Endothelial cell (in vitro differentiated cells): ENCODE measurements around the gene SLC44A3. TPM values are rescaled to one million over a fixed set of nuclear protein-coding genes. Genes with fewer than 3 reads are reported as not detected.

Source experiments
- DNase-seq: peaks from one replicate; pipeline ENCODE4 v3.0.0; 2021; ENCODE audit warnings: low spot score
- H3K27ac Mint-ChIP-seq: one replicate; pipeline ENCODE4 v1.8.0; 2021; ENCODE audit warnings: mixed read lengths, inconsistent platforms; ENCODE audit not compliant: unreplicated experiment
- H3K27me3 Mint-ChIP-seq: one replicate; pipeline ENCODE4 v1.8.0; 2021; ENCODE audit warnings: mild to moderate bottlenecking, moderate library complexity, mixed read lengths, inconsistent platforms; ENCODE audit not compliant: unreplicated experiment
- H3K36me3 Mint-ChIP-seq: one replicate; pipeline ENCODE4 v1.8.0; 2021; ENCODE audit warnings: mild to moderate bottlenecking, low read depth, mixed read lengths, inconsistent platforms; ENCODE audit not compliant: unreplicated experiment
- H3K4me1 Mint-ChIP-seq: one replicate; pipeline ENCODE4 v1.8.0; 2021; ENCODE audit warnings: mild to moderate bottlenecking, mixed read lengths, inconsistent platforms; ENCODE audit not compliant: unreplicated experiment
- H3K4me3 Mint-ChIP-seq: one replicate; pipeline ENCODE4 v1.8.0; 2021; ENCODE audit warnings: mild to moderate bottlenecking, mixed read lengths, inconsistent platforms; ENCODE audit not compliant: unreplicated experiment
- H3K9me3 Mint-ChIP-seq: one replicate; pipeline ENCODE4 v1.8.0; 2021; ENCODE audit warnings: mixed read lengths, inconsistent platforms; ENCODE audit not compliant: unreplicated experiment
- total RNA-seq: library from RNA; stranded (reverse); fragmentation: NEBNext Ultra II Directional; extraction: Animal tissue kit (Norgen Biotek cat#: 25700); gene quantifications from one replicate; pipeline ENCODE4 v1.2.1, GENCODE V29; 2021; ENCODE audit not compliant: unreplicated experiment
- TF ChIP-seq, protein P1 (sequence below): fragments of 200-600 bp; sonication (generic); IDR thresholded peaks from one replicate; pipeline ENCODE4 v1.5.0; 2021; ENCODE audit warnings: antibody characterized with exemption; ENCODE audit not compliant: unreplicated experiment

Gene SLC44A3
- total RNA-seq, 1 donor from 2014 or later, result 2.7 TPM

DNA sequence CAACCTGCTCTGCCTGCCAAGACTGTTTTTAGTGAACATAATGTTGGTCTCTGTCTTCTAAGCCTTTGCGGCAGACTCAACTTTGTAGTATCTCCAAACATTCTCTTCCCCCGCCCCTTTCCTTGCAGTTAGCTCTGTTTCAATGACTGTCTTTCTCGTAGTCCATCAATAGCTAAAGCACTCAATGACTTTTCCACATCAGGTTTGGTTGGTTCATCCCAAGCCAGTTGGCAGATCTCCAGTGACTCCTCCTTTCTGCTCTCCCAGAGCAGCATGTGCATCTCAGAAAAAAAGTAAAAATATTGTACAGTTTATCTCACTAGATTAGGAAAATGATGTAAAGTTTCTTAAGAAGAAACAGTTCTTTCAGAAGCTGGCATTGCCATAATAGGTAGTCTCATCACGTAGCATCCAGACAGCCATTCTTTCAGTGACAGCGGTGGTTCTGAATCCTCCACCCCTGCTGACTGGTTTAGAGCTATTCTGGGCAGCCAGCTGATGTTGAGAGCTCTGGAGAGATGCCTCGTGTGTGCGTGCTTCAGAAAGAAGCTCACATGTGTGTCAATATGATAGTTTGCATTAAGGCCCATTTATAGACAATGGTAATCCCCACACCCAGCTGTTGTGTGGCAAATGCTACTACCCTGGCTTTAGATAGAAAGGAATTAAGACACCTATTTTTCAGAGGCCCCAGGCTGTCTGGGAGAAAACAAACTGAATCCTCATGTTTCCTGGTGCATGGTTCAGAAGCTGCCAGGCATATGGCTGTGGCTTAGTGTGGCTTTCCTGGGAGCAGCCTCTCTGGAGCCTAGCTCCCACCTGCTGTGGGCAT, 53.6 kb downstream of the SLC44A3 start:
- no peaks in the 10 kb centered on the region for H3K9me3 Mint-ChIP-seq
- no peak overlapping the region for H3K4me3 Mint-ChIP-seq
- peaks cover 5% of the 10 kb centered on the region for H3K4me1 Mint-ChIP-seq
- no peaks in the 10 kb centered on the region for H3K36me3 Mint-ChIP-seq
- DNase-seq, result no peak
- H3K27me3 Mint-ChIP-seq, result peaks cover 1% of the 10 kb centered on the region
- no peak overlapping the region for H3K27ac Mint-ChIP-seq
- TF ChIP-seq, protein P1, sequence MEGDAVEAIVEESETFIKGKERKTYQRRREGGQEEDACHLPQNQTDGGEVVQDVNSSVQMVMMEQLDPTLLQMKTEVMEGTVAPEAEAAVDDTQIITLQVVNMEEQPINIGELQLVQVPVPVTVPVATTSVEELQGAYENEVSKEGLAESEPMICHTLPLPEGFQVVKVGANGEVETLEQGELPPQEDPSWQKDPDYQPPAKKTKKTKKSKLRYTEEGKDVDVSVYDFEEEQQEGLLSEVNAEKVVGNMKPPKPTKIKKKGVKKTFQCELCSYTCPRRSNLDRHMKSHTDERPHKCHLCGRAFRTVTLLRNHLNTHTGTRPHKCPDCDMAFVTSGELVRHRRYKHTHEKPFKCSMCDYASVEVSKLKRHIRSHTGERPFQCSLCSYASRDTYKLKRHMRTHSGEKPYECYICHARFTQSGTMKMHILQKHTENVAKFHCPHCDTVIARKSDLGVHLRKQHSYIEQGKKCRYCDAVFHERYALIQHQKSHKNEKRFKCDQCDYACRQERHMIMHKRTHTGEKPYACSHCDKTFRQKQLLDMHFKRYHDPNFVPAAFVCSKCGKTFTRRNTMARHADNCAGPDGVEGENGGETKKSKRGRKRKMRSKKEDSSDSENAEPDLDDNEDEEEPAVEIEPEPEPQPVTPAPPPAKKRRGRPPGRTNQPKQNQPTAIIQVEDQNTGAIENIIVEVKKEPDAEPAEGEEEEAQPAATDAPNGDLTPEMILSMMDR, result no peak

DNA sequence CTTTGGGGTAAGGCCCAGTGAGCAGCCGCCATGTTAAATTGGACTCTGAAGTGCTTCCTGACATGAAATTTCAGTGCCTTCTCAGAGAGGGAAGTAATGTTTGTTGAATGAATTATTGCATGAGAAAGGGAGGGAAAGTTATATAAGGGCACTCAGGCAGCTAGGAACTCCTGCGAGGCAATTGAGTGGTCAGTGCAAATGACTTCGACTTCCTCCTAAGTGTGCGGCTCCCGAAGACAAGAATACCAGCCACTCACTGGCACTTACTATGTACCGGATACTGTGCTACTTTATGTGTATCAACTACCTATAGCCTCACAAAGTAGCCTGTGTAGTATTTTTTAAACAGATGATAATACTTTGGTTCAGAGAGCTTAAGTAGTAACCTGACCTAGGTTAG, 54.3 kb downstream of the SLC44A3 start:
- H3K4me1 Mint-ChIP-seq, result peaks cover 3% of the 10 kb centered on the region
- no peak overlapping the region for H3K27ac Mint-ChIP-seq
- no peak overlapping the region for H3K4me3 Mint-ChIP-seq
- no peak for DNase-seq
- H3K27me3 Mint-ChIP-seq, result no peaks in the 10 kb centered on the region
- no peaks in the 10 kb centered on the region for H3K9me3 Mint-ChIP-seq
- TF ChIP-seq, protein P1, result no peak
- H3K36me3 Mint-ChIP-seq, result no peaks in the 10 kb centered on the region

DNA sequence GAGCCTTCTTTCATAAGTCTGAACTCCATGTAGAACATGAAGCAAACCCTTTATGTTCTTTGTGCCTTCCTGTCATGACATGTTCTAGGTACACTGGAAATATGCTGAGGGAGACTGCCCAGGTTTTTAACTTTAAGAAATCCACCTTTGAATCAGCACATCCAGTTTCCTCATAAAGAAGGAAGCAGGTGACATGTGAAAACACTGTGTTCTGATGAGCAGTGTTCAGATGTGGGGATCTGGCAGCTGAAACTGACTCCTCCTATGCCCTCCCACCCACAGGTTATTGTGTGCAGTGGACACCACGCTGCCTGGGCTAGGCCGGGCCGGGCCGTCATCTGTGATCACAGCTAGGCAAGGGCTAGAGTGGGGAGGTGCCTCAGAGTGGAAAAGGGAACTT, 55.6 kb downstream of the SLC44A3 start:
- Mint-ChIP-seq H3K9me3 (no peaks in the 10 kb centered on the region), H3K27me3 (no peaks in the 10 kb centered on the region), H3K4me1 (peaks cover 3% of the 10 kb centered on the region), H3K27ac (no peak overlapping the region), H3K36me3 (no peaks in the 10 kb centered on the region), H3K4me3 (no peak overlapping the region)
- TF ChIP-seq, protein P1, result no peak
- DNase-seq, result no peak

DNA sequence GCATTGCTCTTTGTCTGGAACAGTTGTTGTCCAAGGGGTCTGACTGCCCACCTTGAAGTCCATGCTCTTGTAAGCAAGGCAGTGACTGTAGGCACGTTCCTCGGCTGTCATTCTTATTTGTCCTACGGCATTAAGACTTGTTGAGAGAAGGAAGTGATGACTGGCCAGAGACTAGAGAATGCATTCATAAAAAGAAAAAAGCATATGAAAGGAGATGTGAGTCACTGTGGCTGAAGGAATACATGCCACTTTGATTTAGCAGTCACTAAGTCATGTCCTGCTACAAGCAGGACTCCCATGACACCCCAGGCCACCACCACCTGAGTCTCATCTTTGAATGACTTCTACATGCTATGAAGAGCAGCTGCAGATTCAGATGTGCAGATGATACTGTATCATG, 56.2 kb downstream of the SLC44A3 start:
- no peak overlapping the region for H3K27ac Mint-ChIP-seq
- DNase-seq, result no peak

DNA sequence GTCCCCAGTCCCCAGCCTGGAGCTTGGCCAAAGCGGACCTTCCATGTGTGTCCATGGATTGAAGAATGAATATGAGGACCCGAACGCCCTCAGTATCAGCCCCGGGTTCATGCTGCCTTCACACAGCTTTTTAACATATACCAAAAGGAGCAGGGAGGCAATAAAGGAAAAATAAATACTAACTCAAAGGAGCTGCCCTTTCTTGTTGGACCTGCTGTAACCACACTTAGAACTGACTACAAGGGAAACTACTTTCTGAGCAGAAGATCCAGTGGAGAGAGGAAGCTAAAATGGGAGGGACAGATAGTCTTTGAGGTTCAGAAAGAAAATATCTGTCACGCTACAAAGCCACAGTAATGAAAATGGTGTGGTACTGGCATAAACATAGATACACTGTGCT, 58.2 kb downstream of the SLC44A3 start:
- DNase-seq, result no peak
- Mint-ChIP-seq H3K27me3 (no peaks in the 10 kb centered on the region), H3K4me1 (peaks cover 3% of the 10 kb centered on the region), H3K27ac (no peak overlapping the region), H3K9me3 (no peaks in the 10 kb centered on the region), H3K36me3 (no peaks in the 10 kb centered on the region), H3K4me3 (no peak overlapping the region)
- TF ChIP-seq, protein P1, result no peak

More for the DNA sequence above, 56.2 kb downstream of the SLC44A3 start:
- Mint-ChIP-seq H3K4me3 (no peak overlapping the region), H3K9me3 (no peaks in the 10 kb centered on the region), H3K4me1 (peaks cover 3% of the 10 kb centered on the region), H3K27me3 (no peaks in the 10 kb centered on the region), H3K36me3 (no peaks in the 10 kb centered on the region)
- TF ChIP-seq, protein P1, result no peak
